ENCODE results near the gene SDK2.

Gene SDK2

DNA sequence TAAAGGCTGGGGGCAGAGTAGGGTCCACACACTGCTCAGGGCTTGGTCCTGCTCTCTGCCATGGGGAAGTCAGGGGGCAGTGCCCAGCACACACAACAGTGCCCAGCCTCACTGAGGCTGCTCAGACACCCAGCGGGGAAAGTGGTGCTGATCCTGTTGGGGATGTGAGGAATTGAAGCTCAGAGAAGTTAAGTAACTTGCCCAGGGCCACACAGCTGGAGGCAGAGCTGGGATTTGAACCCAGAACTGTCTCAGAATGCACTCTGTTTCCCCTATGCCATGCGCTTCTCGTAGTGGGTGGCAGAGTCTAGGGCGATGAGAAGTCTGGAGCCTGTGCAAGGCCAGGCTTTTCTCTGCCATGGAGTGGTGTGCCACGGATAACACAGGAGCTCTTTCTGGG, 59.3 kb downstream of the SDK2 start:
- no peak for DNase-seq

DNA sequence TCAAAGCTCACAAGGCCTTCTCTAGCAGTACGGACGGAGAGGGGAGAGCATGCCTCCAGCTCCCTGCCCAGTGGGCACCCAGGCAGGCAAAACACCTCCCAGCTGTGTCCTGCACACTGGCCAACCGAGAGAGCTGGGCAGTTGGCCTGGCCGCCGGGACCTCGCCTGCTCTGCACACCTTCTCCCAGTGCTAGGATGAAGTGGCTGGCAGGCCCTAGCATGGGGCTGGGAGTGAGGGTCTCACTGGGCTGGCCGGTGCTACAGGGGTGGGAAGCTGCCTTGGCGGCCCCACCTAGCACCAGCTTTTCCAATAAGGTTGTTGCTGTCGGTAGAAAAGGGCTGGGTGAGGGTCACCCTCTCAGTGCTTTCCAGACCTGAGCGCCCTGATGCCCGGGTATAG, 60.2 kb downstream of the SDK2 start:
- DNase-seq = no peak

DNA sequence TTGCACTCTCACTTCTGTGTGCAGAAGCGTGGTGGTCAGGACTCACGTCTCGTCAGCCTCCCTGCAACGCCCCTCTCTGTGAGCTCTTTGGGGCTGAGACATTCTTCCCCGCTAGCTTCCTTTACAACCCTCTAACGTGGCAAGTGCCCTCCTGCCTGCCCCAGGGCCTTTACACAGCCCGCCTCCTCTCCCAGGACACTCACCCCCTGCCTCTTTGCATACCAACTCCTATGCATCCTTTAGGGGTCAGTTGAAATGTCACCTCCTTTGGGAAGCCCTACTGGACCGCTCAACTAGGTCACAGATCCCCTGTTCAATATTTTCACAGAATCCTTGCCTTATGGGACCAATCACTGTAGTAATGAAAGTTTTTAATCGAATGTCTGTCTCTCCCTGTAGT, 61.4 kb downstream of the SDK2 start:
- DNase-seq = no peak

DNA sequence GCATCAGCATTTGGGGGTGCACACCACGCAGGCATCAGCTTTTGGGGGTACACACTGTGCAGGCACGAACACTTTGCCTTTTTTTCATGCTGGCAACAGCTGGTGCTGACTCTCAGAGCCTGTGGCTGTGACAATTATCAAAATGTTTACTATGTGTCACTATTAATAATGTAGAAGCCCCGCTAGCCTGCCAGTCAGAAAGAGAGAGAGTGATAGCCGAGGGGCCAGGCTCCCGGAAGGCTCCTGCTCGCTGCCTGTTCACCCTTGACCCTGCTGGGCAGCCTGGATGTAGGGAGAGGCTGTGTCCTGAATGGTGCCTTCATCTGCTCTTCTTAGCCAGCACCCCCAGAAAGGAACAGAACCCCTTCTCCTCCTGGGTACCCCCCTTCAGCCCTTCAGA, 61.9 kb downstream of the SDK2 start:
- DNase-seq = no peak

DNA sequence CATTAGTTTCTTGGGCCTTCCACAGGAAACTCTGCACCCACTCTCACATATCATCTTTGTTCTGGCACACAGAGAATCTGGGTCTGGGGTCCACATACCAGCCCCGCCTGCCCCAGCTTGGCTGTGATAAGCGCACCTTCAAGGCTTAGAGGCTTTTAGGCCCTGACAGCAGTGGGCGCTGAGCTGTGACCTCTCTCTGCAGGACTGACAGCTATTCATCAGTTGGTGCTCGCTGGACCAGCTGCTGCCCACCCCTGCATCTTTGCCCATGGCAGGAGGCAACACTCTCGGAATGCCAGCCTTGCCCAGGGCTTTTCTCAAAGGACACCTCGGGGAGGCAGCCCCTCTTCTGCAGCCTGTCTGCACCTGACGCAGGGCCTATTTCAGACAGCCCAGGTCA, 62.9 kb downstream of the SDK2 start:
- no peak for DNase-seq

DNA sequence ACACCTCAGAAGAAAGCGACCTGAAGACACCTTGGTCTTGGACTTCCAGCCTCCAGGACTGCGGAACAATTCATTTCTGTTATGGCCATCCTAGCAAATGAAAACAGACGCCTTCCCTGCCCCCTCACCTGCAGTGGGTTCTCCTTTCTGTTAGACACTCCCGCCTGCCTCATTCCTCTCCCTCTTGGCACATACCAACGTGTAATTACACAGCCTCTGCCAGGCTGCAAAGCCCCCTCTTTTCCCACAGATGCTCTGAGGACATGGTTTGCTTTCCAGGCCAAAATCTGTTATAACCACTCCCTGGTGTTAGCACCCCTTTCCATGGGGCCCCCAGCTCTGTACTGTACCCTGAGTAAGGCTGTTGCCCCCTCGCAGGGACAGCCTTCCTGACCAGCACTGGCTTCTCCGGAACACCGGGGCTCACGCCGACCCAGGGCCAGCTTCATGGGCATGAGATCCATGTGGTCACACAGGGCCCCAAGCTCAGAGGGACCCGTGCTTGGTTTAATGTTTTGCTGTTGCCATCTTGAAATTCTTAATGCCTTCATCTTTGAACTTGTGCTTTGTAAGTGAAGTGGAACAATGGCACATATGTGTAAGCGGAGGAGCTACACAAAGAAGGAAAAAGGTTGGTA, 64.1 kb downstream of the SDK2 start:
- DNase-seq = no peak

DNA sequence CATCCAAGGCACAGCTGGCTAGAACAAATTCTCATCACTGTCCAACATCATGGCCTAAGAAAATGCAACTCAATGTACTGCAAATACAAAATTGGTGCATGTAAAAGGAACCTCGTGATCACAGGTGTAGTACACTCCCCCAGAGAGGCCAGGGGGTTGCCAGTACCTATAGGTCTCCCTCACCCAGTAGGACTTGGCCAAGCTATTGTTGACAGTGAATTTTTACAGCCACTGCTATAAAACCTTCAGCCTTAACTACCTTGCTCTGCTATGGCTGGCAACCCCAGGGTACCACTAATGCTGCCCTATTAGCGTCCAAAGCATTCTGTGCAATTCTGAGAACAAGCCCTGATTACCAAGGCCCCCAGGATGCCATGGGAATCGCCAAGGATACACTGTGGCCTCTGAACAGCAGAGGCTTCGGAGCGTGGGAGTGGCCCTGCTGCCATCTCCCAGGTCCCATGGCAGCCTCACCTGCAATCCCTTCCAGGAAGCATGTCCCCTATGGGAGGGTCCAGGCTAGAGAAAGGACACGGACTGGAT, 67.6 kb downstream of the SDK2 start:
- DNase-seq = no peak

DNA sequence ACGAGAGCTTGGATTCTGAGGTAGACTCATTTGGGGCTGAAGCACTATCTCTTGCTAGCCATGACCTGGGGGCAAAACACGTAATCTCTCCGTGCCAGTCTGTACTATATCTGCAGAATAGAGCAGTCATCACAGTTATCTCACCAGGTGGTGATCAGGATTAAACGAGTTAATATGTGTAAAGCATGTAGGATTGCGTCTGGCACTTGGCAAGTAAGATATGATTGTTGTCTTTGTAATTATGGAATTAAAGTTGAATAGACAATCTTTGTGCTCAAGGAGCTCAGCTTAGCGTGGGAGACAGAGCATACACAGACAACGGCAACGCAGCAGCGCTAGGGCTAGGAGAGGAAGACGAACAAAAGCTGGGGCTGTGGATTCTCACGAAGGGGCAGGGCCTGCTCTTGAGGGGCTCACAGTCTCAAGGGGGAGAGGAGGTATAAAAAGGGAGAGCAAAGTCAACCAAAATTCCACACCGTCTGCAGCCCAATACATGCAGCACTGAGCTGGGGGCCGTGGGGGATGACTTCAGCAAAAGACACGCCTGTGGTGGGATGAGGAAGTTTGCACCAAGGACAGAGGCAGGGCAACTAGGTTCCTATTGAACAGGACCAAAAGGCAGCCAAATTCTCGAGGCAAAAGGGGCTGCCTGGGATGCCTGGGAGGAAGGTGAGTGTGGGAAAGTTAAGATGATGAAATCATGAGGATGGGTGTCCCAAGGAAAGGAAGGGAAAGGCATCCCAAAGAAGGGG, 68.6 kb downstream of the SDK2 start:
- no peak for DNase-seq

DNA sequence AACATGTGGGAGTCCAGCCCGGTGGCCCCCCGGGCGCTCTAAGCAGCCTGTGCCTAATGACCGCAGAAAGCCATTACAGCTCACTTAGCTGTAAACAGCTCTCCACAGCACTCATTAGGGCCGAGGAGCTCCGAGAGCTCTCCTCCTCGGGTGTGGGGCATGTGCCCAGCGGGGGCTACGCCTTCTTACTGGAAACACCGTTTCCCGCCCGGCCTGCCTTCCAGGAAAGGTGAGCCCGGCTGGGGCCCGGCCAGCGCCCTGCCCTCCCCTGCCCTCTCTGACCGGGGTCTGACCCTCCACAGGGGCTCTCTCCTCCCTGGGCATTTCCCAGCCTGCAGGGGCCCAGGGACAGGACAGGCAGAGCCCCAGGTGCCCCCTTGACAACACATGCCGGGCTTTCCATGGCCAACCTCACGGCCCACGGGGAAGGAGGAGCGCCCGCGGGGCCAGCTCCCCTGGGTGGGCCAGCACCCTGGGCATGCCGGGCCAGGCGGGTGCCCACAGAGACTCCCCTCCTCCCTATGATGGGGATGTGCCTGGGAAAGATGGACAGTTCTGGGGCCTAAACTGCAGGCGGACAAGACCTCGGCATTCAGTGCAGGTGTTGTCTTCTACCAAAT, 72.6 kb downstream of the SDK2 start:
- DNase-seq = no peak

DNA sequence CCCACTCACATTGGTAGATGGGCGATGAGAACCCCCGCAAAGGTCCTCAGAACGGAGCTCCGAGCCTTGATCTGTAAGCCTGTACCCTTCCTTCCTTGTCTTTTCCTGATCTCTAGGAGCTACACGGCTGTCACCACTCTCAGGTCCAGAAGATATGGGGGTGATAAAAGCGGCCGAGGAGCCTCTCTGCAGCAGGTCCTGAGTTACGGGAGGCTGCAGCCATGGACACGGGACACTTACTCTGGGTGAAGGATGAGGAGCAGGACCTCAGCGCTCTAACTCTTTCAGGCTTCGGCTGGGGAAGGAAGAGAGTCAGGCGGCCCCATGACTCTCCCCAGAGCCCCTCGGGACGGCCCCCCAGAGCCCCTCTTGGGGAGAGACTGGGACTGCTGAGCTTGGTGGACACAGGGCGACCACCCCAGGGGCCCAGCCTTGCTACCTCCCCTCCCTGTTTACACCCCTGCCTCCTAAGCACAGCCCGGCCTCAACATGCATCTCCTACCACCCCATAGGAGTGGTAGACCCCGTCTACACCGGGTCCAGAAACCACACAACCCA, 74.4 kb downstream of the SDK2 start:
- DNase-seq = no peak

DNA sequence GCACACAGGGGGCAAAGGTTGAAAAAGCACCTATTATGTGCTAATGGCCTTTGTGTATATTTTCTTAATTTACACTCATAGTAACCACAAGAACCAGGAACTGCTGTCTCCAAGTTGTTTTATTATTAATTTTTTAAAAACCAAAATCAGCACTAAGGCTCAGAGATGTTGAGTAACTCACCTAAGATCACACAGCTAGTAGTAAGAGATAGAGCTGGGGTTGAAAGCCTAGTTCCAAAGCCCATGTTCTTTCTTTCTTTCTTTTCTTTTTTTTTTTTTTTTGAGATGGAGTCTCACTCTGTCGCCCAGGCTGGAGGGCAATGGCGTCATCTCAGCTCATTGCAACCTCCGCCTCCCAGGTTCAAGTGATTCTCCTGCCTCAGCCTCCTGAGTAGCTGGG, 75.3 kb downstream of the SDK2 start:
- no peak for DNase-seq

DNA sequence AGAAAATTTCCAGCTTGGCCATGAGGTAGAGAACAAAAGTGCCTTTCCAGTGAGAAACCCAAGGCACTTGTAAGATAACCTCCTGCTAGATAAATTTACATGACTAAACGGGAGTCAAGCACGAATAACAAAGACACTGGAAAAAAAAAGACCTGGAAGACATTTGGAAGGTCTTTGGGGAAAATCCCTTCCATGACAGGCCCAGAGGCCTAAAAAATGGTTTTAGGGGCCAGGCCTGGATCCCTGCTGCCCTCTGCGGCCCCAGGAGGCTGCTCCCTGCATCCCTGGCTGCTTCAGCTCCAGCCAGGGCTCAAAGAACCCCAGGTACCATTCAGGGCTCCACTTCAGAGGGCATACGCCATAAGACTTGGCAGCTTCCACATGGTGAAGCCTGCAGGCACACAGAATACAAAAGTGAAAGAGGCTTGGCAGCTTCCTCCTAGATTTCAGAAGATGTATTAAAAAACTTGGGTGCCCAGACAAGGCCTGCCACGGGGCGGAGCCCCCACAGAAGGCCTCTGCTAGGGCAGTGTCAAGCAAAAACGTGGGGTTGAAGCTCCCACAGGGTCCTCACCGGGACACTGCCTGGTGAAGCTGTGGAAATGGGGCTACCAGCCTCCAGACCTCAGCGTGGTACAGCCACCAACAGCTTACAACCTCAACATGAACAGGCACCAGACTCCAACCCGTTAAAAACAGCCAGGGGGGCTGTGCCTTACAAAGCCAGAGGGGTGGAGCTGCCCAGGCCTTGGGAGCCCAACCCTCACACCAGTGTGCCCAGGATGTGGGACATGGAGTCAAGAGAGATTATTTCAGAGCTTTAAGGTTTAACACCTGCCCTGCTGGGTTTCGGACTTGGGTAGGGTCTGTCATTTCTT, 77.1 kb downstream of the SDK2 start:
- DNase-seq = no peak

DNA sequence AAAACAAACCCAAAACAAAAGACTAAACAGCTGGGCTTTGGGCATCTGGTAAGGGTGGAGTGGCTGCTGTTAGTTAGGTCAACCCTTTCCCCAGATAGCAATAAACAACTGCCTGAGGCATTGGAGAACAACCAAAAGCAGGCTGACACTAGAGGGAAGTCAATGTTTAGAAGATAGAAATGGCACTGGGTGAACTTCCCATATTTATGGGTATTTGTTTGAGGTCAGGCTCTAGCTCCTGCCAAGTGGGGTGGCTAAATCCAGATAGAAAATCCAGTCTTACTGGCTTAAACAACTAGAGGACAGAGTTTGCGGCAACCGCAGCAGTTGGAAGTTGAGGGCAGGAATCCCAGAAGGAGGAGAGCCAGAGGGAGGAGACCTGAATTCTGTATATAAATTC, 79.4 kb downstream of the SDK2 start:
- no peak for DNase-seq

DNA sequence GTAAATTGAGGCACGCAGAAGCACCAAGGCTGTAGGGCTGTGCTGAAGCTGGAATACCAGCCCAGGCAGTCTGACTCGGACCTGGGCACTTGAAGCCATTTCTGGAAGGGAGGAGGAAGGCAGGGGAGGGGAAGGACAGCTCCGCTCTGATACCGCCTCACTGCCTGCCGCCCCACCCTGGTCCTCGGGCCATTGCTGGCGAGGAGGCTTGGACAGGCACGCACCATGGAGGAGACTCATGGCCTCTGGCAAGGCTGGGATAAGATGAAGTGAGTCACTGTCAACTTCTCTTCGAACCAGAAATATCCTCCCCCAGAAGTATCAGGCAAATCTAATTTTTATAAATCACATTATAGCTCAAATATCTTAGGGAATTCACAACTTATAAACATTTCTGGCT, 81.3 kb downstream of the SDK2 start:
- no peak for DNase-seq

DNA sequence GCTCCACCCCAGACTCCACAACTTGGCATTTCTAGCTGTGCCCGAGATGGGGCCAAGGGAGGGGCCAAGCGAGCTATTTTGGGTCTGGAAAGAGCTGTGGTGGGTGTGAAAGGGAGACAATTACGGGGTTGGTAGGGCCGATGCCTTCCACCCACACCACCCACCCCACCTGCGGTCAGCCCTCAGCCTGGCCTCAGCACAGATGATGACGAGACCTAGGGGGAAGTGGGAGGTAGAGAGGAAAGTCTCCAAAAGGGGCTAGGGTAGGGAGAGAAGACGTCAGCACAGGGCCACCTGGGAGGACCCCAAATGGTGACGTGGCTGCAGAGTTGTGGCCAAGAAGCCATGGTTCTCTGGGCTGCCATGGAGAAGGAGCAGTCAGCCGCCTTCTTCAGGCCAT, 83.1 kb downstream of the SDK2 start:
- no peak for DNase-seq

DNA sequence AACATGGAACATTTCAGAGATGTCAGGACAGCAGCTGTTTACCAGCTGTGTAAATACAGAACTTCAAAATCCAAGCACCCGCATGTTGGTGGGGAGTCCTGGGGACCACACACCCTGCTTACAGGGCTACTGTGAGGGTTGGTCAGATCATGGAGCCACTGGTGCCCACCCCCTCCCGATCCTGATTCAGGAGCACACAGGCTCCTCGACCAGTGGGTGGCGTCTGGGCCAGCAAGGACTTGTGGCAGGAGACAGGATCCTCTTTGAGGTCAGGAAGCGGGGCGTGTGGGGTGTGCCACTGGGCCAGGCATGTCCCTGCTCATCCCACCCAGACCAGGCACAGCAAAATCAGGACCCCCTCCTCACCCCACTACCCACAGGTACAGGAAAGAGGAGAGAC, 83.6 kb downstream of the SDK2 start:
- DNase-seq = no peak

DNA sequence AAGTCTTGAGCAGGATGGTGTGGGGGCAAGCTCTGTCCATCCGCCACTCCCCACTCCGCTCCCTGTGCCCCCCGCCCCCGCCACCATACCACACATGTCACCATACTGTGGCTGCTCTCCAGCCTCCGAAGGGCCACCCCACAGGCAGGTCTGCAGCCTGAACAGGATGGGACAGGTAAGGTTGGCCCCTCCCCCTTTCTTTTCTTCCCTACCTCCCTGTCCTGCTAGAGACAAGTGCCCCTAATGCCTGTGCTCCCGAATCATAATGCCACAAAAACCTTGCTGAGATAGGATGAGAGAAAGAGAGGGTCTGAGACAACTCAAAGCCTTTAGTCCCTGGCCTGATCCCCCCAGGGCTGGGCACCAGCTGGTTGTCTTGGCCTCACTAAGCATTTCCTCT, 84.7 kb downstream of the SDK2 start:
- DNase-seq = no peak

DNA sequence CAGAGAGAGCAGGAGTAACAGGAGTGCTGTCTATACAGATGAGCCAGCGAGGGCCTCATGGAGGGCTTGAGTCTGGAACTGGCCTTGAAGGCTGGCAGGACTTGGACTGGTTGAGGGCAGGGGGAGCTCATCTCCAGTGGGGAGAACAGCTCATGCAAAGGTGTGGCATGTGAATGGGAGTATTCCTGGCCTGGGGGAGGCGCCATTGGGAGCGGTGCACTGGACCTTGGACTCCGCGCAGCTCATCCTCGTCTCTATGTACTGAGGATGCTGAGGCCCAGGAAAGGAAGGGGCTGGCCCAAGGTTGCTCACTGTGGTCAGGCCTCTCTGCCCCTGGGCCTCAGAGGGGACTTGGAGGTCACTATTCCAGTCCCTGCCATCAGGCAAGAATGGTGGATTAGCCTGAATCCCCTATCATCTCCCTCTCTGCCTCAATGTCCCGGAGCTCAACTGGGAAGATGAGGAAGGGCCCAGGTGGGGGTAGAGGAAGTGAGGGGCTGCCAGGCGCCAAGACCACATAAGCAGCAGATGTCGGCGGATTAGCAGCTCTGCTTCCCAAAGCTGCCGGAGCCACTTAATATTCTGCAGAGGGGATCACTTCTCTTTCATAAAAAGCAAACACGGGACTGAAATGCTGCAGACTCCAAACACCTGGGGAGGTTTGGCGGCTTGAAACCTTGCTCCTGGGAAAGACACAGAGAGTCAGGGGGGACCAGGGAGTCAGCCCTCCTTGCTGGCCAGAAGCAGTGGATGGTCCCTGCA, 88.9 kb downstream of the SDK2 start:
- DNase-seq = no peak

DNA sequence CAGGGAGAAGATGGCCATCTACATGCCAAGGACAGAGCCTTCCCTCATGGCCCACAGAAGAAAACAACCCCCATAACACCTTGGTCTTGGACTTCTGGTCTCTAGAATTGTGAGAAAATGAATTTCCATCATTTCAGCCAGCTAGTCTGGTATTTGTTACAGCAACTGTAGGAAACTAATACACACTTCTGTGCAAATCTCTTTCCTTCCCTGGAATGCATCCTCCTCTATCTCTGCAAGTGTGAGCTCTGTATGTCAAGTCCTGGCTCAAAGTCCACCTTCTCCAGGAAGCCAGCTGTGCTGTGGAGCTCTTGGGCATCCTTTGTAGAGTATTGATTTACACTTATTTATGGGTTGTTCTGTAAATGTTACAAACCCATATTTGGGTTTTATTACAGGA, 89.7 kb downstream of the SDK2 start:
- no peak for DNase-seq

DNA sequence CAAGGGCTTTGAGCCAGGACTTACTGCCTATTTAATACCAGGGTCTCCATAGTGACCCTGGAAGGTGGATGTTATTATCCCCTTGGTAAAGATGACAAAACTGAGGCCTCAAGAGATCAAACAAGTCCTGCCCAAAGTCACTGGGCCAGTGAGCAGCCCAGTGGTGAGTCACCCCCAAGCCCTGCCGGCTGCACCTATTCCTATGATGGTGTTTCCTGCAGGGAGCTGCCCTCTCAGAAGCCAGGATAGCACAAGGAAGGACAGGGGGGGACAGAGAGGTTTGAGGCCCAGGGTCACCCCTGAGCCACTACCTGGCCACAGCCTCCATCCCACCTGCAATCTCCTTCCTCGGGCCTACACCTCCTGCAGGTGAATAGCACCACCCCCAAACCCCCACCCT, 90.9 kb downstream of the SDK2 start:
- DNase-seq = no peak

DNA sequence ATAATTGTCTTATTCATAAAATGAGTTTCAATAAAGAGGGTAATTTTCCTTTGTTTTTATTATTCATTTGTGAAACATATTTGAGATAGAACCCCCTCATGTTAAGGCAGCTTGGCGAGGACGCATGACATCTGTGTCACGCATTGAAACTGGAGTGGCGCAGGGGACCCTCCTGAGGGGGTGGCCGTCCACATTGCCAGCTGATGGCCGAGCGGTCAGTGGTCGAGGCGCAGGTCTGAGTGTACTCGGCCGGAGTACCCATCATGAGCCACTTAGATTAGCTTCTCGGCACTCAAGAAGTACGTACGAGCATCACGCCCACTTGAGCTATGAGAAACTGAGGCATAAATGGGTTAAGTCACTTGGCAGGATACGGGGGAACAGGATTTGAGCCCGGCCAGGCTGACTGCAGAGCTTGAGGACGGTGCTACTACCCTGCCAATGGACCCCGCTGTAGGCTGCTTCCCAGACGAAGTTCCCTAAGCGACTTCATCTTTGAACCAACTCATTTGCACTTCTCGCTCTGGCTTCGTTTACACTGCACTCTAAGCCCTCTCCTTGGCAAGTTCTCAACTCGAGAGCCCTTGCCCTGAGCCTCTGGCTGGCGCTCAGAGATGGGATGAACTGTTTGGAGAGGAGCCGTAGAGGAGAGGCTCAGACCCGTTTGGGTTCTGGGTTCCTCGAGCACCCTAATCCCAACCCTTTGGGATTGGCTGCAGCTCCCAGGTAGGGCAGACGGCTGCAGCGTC, 91.8 kb downstream of the SDK2 start:
- no peak for DNase-seq

Data from NCI-H1417 treated with DMSO at 0.1 percent for 48 hours (cell line).